Measurements from ENCODE around the gene SOCS2.
"Not testable (repeated sequence)": the region's sequence is repeated elsewhere in the genome, so short reads cannot be mapped to it uniquely, and the experiment has no call there.

SOCS2 gene

GRCh38 chr12:93621986-93622385, 49.5 kb downstream of the SOCS2 start:
- TF ChIP-seq ZNF274 (IDR thresholded peaks at IDR 0.05; ENCODE audit: low read depth, low read length), result no peak
- no peak overlapping the region for H3K4me3 ChIP-seq (ENCODE audit: low read length)

- TF ChIP-seq ZNF274 (IDR thresholded peaks at IDR 0.05; ENCODE audit: low read depth, low read length), result no peak
- no peak overlapping the region for H3K4me3 ChIP-seq (ENCODE audit: low read length)
These were observed 50.0 kb downstream of the SOCS2 start for GRCh38 chr12:93622485-93622884.

GRCh38 chr12:93624595-93625294, 52.3 kb downstream of the SOCS2 start:
- no peak for TF ChIP-seq ZNF274 (IDR thresholded peaks at IDR 0.05; ENCODE audit: low read depth, low read length)
- no peak overlapping the region for H3K4me3 ChIP-seq (ENCODE audit: low read length)

DNA sequence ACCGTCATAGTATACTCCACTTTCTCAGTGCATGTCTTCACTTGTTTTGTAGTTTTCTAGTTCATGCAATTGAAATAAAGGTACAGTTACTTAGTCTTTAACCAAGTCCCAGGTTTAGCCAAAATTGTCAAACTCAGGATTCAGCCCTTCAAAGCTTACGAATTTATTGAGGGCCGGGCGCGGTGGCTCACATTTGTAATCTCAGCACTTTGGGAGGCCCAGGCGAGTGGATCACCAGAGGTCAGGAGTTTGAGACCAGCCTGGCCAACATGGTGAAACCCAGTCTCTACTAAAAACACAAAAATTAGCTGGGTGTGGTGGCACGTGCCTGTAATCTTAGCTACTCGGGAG, 52.8 kb downstream of the SOCS2 start:
- not testable (repeated sequence) for H3K4me3 ChIP-seq (ENCODE audit: low read length)

- no peak overlapping the region for H3K4me3 ChIP-seq (ENCODE audit: low read length)
- TF ChIP-seq ZNF274 (IDR thresholded peaks at IDR 0.05; ENCODE audit: low read depth, low read length), result no peak
These were observed 53.7 kb downstream of the SOCS2 start for GRCh38 chr12:93626160-93626559.
